GM12873 (cell line): ENCODE measurements around the gene RRP12.

Experiments
- TF ChIP-seq, protein P1 (sequence below): IDR thresholded peaks from 2 replicates; pipeline ENCODE4 v1.5.1; 2012; ENCODE audit warnings: low read depth, mild to moderate bottlenecking, moderate library complexity, low read length, control low read depth; ENCODE audit not compliant: insufficient read depth; ENCODE audit errors: missing control alignments

The RRP12 gene

DNA sequence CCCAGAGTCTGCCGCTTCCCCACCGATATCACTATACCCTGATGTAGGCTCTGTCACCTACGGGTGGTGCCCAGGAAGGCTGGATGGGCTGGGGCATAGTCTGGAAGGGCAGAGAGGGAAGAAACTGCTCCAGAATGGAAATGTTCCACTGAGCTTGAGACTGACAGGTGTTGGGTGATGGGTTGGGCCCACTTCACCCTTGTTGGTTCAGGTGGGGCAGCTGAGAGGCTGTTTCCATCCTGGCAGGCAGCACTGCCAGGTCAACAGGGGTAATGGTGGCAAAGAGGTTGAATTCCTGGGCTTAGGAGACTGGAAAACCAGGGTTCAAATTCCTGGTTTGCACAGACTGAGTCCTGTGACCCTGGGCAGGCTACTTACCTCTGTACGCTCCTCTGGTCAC is 38.1 kb downstream of the RRP12 start:
- TF ChIP-seq, protein P1, sequence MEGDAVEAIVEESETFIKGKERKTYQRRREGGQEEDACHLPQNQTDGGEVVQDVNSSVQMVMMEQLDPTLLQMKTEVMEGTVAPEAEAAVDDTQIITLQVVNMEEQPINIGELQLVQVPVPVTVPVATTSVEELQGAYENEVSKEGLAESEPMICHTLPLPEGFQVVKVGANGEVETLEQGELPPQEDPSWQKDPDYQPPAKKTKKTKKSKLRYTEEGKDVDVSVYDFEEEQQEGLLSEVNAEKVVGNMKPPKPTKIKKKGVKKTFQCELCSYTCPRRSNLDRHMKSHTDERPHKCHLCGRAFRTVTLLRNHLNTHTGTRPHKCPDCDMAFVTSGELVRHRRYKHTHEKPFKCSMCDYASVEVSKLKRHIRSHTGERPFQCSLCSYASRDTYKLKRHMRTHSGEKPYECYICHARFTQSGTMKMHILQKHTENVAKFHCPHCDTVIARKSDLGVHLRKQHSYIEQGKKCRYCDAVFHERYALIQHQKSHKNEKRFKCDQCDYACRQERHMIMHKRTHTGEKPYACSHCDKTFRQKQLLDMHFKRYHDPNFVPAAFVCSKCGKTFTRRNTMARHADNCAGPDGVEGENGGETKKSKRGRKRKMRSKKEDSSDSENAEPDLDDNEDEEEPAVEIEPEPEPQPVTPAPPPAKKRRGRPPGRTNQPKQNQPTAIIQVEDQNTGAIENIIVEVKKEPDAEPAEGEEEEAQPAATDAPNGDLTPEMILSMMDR: no peak

DNA sequence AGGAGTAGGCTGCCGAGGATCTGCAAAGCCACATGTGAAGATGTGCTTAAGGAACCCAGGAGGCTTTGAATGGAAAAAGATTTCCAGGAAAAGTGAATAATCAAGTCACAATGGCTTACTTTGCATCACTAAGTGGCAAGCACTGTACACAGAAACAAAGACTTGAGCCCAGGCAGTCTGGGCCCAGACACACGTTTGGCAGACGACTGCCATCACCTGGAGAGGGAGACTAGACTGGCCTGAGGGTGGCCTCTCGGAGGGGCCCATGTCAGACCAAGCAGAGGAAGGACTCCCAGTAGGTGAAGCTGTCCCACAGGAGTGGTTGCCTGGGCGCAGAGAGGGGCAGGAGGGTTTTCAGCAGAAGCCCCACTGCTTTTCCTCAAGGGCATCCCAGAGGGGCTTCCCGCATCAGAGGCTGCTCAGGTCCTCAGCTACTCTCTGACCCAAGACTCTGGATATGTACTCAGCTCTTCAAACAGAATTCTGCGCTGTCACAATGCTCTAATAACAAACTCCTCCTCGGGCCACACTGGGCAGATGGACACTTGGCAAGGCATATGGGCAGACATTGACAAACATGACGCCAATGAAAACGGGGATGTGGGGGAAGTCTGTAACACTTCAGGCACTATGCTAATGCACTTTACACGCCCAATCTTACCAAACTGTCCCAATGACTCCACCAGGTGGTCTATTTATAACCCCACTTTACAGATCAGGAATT is 38.7 kb downstream of the RRP12 start:
- TF ChIP-seq, protein P1: no peak

DNA sequence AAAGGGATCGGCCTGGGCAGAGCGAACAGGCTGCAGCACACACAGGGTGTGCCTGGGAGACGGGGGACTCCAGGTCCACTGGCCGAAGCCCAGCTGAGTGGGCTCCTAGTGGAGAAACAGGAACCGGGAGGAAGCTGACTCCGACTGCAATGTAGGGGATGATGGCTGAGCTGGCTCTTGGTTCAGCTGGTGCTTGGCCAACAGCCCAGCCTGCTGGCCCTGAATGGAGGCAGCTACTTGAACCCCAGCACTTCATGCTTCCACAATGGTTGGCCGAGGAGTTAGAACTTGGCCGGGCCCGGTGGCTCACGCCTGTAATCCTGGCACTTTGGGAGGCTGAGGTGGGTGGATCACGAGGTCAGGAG is 39.6 kb downstream of the RRP12 start:
- TF ChIP-seq, protein P1: no peak

DNA sequence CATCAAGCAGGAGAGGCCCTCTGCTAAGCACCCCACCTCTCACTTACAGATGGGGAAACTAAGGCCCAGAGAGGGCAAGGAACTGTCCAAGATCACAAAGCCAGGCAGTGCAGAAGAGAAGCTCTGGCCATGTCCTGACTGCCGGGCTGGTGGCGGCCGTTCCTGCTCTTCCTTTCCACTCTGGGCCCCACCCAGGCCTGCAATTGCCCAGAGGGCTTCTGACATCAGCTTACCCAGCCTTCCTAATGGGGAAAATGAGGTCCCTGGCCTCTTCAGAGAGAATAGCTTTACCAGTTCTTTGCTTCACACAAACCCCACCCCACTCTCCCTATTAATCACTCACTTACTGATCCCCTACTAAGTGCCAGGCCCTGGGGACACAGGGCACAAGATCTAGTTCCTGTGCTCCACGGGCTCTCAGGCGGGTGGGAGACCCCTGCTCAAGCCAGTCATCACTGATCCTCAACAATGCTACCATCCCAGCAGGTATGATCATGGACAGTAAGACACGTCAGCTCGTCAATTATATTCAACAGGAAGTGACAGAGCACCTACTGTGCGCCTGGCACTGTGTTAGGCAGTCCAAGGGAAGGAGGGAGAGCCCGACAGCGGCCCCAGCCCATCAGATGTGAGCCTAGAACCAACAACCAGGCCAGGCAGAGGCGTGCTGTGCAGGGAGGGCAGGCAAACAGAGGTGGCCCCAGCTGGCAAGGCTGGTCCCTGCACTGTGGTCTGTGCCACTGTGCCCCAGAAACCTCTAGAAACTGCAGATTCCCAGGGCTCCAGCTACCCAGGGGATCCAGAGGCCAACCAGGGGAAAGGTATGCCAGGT is 40.2 kb downstream of the RRP12 start:
- TF ChIP-seq, protein P1: no peak

DNA sequence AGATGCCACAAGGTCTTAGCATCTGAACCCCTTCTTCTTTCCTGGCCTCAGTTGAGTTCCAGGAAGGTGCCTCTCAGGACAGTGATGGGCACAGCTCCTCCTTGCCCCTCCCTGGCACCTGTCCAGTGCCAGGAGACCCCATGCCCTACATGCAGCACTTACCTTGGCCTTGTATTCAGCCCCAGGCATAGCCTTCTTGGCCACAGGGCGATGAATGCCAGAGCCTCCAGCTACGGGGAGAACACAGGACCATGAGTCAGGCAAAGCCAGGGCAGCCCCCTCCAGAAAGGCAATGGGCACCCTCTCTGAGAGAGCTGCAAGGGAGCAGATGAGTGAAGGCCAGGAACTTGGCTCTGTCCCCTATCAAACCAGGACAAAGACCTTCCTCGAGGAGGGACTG is 42.4 kb downstream of the RRP12 start:
- TF ChIP-seq, protein P1: no peak

DNA sequence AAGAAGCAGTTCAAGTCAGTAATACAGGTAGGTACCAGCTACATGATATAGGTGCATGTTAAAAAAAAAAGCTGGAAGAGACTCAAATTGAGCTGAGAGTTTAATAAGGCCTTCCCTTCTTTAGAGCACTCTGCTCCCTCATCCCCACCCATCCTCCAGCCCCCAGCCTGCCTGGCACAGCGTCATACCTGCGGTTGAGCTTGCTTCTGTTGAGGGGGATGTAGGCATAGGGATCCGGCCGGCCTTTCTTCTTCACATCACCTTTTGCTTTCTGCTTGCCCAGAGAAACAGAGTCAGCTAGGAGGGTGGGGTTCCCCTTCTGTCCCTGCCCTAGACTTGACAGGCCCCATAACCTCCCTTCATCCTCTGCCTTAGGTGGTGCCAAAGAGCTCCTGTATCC is 42.8 kb downstream of the RRP12 start:
- TF ChIP-seq, protein P1: no peak

DNA sequence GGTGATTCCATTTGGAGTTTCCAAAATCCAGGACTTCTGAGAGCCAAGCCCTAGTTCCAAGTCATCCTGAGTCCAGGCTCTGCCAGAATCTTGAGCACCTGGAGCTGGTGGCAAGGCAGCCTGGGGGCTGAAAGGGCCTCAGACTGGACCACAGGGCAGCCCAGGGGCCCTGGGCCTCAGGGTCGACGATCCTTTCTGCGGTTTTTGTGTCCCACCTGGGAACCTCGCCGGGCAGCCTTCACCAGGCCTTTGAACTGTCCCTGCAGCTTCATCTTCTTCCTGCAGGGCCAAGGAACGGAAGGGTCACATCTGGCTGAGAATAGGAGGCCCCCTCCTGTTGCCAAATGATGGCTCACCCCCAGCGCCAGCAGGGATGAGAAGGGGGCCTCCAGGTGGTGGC is 44.2 kb downstream of the RRP12 start:
- TF ChIP-seq, protein P1: no peak
